ENCODE measurements around the gene FOXN3.

The FOXN3 gene

DNA sequence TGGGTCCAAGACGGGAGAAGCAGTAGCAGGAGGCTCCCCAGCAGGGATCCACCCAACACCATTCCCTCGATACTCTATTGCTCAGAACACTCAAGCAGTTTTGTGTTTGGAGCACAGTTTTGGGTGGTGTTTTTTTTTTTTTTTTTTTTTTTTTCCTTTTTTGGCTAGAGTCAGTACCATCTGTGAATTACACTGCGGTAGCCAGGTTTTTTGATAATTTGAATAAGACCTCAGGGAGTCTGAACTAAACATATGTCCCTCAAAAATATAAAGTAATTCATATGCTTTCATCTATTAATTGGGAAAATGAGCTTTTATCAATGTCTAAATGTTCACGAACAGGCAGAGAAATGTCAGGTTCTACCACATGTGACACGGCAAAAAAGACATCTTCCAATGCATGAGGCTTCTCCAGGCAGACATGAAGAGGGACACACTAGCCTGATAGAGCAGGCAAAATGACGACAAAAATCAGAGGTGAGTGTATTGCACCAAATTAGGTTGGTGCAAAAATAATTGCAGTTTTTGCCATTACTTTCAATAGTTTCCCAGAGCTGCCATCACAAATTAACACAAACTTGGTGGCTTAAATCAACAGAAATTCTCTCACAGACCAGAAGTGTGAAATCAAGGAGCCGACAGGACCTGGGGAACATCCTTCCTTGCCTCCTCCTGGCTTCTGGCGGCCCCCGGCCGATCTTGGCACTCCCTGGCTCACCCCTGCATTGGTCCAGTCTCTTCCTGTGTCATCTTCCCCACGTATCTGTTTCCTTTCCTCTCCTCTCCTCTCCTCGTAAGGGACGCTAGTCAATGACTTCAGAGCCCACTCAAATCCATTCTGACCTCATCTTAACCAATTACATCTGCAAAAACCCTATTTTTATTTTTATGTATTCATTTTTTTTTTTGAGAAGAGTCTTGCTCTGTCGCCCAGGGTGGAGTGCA lies 33.9 kb downstream of the FOXN3 start:
- DNase-seq (no peak), ATAC-seq (no peak)

DNA sequence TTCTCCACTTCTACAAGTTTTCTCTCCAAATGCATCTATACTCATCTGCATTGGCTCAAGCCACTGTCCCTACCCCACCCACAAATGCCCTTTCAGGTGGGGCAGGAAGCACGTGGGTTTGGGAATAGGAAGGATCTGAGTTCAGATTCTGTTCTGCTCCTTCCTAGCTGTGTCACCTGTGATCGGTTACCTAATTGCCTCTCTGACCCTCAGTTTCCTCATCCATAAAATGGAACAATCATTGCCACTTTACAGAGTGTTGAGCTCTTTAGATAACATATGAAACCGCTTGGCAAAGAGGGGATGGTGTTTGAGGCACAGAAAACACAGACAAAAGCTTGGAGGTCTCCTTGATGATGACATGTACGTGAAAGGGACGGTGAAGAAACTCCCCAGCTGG lies 34.5 kb downstream of the FOXN3 start:
- ATAC-seq (no peak), DNase-seq (no peak)

DNA sequence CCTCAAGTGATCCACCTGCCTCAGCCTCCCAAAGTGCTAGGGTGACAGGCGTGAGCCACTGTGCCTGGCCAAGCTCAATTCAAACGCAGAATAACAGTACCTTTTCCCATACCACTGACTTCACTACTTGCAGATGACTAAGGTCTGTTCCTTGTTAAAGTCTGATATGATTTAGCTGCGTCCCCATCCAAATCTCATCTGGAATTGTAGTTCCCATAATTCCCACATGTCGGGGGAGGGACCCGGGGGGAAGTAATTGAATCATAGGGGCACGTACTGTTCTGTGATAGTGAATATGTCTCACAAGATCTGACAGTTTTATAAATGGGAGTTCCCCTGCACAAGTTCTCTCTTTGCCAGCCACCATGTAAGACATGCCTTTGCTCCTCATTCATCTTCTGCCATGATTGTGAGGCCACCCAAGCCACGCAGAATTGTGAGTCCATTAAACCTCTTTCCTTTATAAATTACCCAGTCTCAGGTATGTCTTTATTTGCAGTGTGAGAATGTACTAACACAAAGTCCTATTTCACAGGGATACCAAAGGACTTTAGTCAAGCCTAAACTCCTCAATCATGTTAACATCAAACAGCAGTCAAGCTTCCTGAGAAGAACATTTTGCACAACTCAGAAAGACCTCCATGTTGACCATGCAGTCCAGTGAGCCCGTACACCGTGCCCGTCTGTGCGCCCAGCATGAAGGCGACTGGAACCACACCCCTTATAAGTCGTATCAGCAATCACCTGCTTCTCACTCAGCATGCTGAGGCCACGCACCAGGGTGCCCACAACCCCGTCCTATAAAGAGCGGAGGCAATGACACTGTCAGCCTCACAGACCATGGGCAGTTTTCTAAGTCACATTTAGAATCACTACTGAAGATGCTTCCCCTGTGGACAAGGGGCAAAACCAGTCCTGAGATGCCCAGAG lies 36.9 kb downstream of the FOXN3 start:
- no peak for DNase-seq

DNA sequence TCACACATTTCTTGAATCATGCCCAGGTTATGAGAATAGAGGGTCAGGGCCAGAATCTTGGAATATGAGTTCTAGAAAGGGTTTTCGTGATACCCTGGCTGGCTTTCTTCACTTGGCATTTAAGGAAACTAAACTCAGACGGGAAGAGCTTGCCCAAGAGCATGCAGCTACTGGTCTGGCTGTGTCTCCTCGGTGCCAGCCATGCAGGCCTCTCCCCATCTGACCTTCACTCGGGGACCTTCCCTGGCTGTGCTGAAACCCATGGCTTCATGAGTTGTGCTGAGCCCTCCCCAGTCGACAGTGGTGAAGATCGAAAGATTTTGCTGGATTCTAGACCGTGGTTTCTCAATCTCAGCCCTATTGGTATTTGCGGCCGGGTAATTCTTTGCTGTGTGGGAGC lies 38.0 kb downstream of the FOXN3 start:
- DNase-seq (no peak), ATAC-seq (no peak)

More for the DNA sequence above, 36.9 kb downstream of the FOXN3 start:
- no peak for ATAC-seq

DNA sequence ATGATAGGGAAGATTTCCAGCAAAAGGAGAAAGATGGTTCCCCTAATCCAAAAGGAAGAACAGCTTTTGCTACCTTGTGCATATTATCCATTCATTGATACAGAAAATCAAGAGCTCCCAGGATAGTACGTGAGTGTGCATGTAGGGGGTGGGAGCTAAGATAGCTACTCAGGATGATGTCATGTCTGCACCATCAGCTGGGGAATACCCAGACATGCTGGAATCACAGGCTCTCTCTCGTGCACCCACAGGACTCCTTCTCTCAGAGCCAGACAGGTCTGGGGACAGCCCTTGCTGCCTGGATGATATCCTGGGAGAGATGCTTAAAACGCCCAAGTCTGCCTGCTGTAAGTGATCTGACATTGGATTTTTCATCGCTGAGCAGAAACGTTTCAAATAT lies 38.9 kb downstream of the FOXN3 start:
- ATAC-seq (peak; percentile 91), DNase-seq (peak; percentile 35)

DNA sequence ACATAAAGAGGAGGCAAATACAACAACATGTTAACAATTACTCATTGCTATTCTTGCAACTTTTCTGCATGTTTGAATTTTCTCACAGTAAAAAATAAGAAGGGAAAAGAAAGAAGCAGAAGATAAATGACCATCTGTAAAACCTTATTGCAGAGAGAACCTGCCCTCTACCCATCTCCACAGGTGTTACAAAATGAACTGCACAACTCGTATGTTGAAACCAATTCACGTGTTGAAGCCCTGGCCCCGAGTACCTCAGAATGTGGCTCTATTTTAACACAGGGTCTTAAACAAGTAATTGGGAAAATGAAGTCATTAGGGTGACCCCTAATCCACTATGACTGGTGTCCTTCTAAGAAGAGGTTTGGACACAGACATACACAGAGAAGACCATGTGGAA lies 39.5 kb downstream of the FOXN3 start:
- no peak for ATAC-seq
- DNase-seq, result no peak

DNA sequence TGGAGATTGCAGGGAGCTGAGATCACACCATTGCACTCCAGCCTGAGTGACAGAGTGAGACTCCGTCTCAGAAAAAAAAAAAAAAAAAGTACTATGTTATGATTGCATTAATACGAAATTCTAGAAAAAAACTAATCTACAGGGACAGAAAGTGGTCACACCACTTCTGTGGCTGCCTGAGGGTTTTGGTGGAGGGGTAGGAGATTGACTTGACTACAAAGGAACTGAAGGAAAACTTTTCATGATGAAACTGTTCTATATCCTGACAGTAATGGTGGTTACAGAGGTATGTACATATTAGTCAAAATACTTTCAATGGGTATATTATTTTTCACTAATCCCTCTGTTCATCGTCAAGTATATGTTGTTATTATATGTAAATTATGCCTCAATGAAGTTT lies 42.1 kb downstream of the FOXN3 start:
- ATAC-seq (no peak), DNase-seq (no peak)

DNA sequence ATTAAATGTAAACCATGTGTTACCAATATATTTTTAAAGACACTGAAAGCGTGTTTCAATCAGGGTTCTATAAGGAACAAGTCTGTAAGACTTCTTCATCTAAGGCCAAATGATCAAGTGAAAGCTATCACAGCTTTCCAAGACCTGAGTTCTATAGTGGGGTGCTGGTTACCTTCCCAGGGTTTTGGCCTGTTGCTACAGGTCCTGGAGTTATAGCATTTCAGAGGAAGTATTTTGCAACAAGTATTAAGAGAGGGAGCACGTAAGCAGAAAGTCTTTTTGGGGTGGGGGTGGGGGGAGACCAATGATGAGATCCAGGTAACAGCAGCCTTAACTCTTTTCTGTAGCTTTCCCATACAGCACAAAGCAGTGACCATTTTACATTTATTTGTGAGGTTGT lies 43.8 kb downstream of the FOXN3 start:
- ATAC-seq, result no peak
- DNase-seq, result no peak

DNA sequence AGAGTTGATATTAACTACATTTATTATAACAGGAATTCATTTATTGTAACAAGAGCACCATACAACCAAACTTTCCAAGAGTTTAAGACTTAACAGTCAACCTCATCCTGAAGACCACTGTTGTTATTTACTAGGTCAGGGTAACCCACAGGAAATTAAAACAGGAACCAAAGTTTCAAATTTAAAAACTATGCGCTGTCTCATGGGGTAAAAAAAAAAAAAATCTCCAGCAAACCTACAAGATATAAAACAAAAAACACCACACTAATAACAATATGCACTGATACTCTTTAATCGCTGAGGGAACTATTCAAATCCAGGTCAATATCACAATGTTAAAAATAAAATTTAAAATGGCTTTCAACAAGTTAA lies 44.5 kb downstream of the FOXN3 start:
- DNase-seq, result no peak
- no peak for ATAC-seq

DNA sequence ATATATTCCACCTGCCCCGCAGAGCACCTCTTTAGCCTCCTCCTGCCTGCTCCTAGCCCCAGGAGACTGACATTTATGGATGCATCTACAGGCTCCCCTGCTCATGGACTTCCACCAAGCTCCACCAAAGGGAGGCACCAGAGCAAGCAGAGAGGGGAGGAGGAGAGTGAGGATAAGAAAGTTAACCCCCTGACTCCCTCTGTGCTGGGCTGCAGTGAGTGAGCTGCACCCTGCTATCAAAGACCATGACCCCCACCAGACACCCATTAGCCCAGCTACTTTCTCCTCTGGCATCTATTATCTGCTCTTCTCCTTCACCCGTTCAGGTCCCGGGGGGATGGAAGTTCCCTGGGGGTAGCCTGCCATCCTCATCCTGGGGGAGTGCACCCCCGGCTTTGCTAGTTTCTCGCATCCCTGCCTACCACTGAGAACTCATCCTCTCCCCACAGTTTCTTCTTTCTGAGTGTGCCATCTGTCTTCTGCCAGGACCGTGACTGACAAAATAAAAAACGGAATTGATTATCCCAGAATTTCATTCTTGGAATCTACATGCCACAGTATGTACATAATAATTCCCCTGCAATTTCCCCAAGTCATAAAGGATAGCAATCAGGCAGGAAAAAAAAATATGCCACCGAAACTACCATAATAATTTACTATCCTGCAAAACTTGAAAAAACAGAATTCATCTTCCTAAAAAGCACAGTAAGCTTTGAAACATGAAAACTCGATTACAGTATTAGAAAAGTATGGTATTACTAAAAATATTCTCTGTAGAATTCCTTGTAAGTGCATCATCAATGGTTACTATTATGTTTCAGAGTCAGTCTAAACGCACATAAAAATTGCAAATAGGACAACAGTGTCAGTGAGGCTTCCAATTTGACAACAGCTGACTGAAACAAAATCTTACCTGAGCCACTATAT lies 45.2 kb downstream of the FOXN3 start:
- DNase-seq (no peak), ATAC-seq (no peak)

DNA sequence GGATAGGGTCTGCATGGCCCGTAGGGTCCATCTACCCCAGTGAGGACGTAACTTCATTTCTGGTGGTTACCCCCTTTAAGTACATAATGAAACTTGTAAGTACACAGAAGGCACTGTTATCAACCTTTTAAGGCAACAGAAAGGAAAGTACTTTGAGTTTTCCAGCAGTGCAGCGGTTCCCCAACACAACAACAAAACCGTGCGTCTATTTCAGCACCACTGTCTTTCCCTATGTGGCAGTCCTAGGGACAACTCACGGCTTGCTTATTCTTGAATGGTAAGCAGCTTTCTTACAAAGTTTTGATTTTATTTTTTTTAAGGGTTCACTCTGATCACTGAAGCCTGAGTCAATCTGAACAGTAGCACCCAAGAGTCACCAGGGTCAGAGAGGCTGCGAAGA lies 46.3 kb downstream of the FOXN3 start:
- no peak for DNase-seq
- ATAC-seq, result no peak

DNA sequence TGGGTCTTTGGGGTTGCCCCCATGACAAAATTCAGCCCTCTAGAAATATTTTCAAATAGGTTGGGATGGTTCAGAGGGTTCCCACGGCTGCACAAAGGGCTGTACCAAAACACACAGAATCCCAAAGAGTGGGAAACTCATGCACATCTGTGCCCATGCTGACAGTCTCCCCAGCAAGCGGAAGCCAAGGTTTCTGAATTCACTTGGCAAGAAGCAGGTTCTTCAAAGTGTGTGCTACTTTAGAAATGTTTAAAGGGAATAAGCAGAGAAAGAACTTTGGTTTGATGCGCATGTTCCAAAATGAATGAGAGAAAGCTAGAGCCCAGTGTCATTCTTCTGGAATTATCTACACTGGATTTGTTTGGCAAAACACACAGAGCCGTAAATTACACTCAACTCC lies 46.7 kb downstream of the FOXN3 start:
- no peak for ATAC-seq

DNA sequence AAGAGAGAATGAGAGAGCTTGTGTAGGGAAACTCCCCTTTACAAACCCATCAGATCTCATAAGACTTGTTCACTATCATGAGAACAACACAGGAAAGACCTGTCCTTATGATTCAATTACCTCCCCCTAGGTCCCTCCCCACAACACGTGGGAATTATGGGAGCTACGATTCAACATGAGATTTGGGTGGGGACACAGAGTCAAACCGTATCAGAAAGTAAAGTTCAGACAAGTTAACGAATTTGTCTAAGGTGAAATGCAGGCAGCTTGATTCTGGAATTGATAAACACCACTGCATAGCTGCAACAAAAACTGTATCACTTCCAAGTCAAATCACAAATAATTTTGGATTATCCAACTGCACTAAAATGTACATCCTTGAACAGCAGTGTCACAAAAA lies 47.4 kb downstream of the FOXN3 start:
- no peak for DNase-seq
- ATAC-seq, result no peak

More for the DNA sequence above, 46.7 kb downstream of the FOXN3 start:
- no peak for DNase-seq

DNA sequence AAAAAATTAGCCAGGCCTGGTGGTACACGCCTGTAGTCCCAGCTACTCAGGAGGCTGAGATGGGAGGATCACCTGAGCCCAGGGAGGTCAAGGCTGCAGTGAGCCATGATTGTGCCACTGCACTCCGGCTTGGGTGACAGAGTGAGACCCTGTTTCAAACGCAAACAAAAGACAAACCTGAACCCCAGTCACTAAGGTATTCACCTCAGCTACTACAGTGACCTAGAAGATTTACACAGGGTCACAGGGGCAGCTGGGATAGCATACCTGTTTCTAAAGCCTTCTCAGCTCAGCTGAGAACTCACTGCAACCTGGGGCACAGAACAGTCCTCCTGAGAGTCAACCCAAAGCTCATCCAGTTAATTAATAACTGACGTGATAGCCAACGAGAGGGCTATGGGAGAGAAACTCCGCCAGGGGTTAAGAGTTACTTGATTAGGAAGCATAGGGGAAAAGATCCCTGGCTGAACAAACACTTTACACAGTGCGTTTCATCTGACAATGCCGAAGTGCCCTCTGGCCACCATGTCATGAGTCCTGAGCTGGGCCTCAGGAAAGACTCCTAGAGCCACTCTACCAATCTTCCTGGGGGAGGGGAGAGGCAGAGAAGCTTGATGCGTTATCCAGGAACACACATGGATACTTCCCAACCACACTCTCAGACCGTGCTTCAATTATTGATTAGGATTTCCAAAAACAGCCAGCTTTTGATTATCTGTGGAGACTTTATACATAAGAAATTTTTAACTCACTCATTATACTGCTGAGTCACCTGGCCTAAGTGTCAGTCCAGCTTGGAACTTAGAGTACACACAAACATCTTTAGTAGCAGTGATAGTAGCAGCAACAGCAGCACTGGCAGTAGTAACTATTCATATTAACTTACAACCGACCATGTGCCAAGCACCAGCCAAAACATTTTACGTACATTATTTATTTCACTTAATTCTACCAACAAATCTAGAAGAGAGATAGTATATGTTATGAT lies 48.2 kb downstream of the FOXN3 start:
- DNase-seq, result no peak
- no peak for ATAC-seq

DNA sequence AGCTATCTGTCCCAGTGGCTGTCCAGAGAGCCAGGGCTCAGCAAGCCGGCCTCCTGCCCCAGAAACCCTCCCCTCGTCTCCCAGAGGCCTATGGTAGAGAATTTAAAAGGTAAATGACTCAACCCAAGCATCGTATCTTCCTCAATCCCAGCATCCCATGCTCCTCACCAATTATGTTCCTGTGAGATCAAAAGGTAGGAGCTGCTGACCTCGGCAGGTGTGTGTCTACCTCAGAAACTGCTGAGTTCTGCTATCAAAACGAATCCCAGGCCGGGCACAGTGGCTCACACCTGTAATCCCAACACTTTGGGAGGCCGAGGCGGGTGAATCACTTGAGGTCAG lies 49.3 kb downstream of the FOXN3 start:
- DNase-seq, result no peak
- ATAC-seq, result no peak

DNA sequence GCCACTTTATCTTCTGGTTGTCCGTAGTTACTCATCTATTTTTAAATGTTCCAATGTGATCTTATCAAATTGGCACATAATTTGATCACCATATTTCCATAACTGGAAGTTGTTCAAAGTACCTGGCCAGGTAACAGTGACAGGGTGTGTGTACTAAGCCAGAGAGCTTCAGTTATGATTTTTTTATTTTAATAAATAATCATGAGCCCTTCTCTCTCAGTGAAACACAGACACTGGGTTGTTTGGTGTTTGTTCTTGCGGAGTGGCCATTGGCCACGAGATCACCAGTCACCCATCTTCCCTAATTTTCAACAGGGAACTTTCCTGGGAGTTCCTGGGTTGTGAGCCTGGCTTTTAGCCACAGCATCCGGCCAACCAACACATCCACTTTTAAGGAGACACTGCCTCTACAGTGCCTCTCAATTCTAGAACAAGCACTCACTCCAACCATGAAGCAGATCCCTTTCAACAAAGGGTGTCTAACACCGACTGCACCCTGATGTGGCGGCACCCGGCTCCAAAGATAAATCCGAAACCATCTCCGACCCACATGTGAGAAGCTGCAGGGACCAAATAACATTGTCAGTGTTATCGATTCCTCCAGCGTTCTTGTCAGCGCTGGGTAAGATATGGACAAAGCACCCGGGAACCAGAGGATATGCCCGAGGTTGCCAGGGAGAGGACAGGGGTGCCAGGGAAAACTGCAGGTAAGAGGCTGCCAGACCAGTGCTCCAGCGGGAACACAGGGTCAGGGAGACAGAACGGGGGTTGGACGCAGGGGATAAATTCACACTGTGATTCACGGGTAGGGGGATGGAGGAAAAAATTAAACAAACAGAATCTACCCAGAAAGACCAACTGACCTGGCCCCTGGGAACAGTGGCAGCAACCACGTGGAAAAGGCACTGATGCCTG lies 49.9 kb downstream of the FOXN3 start:
- DNase-seq (no peak), ATAC-seq (no peak)

DNA sequence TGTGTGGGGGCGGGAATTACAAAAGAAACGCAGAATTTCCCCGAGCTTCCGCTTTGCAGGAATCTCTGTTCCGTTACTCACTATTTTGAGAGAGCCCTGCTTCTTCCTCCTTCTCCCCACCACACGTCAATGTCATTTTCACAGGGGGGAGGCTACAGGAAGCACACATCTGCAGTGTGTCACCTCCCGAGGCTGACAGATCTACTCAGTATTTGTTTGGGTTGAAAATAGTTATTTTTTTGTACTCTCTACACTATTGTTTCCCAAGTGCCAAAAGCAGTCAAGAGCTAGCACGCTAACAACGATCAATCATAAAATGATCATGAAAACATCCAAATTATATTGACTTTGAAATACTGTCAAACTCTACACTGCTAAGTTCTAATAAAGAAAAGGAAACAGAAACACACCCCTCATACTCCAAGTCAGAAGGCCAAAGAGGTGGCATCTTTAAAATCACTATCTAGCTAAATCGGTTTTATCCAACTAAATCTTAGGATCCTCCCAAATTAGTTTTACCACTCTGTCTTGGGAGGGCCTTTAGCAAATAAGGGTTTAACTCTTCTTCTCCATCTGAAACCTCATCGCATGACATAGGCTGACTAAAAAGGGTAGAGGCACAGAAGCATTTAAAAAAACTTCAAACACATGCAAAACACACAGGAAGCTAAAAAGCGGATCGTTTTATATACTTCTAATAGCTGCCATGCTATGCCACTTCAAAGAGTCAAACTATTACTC lies 51.8 kb downstream of the FOXN3 start:
- DNase-seq, result peak; percentile 64
- peak; percentile 95 for ATAC-seq

DNA sequence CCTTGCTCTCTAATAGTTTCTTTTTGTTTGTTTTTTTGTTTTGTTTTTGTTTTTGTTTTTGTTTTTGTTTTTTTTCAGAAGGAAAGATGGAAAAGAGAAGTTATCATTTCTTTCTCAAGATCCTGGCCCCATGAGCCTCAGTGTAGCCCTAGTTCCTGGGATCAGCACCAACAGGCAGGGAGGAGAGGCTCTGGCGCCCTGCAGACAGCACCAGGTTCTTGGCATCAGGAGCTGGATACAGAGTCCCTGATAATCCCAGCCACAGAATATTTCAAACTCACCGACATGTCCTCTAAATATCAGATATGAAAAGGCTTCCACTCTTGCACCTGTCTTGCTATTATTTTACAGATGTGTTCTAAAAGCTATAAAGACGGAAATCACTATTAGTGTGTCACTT lies 52.7 kb downstream of the FOXN3 start:
- no peak for DNase-seq
- no peak for ATAC-seq

DNA sequence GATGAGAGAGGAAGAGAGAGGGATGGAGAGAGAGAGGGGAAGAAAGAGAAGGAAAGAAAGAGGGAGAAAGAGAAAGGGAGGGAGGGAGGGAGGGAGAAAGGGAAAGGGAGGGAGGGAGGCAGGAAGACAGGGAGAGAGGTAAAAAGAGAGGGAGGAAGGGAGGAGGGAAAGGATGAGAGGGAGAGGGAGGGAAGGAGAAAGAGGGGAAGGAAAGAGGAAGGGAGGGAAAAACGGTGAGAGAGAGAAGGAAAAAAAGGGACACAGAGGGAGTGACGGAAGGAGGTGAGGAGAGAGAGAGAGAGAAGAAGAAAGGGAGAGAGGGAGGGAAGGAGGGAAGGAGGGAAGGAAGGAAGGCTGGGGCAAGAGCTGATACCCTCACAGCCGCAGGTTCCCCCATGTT lies 56.8 kb downstream of the FOXN3 start:
- ATAC-seq (no peak), DNase-seq (no peak)
